GM12878 (cell line): ENCODE results near the gene ZNF385D. TPM values are rescaled to one million over a fixed set of nuclear protein-coding genes. Genes with fewer than 3 reads are reported as not detected.

Source experiments
- ATAC-seq: fragments of 200-7000 bp; cut with Tn5 transposase; 3 replicates; pipeline ENCODE4 v1.9.1; 2020; ENCODE audit warnings: mild to moderate bottlenecking, moderate library complexity
- BruUV-seq: library from RNA; stranded (reverse); fragments of 400-500 nt; replicated peaks from 2 replicates; lab custom pipeline; 2021; lab: Mats Ljungman, UMichigan
- CTCF ChIA-PET: fragments of 300-600 bp; sonication (Branson Sonifier 250); formaldehyde crosslinking; extraction: SDS; loops from one replicate; lab custom pipeline; 2021; ENCODE audit warnings: inconsistent platforms; lab: Yijun Ruan, JAX
- POLR2A ChIA-PET: fragments of 350-600 bp; formaldehyde crosslinking; extraction: SDS; loops from one replicate; lab custom pipeline; 2021; ENCODE audit warnings: inconsistent platforms; lab: Charles Lee
- RAD21 ChIA-PET: fragments of 300-600 bp; sonication (Branson Sonifier 250); formaldehyde crosslinking; loops from one replicate; lab custom pipeline; 2023; ENCODE audit warnings: antibody characterized with exemption; ENCODE audit not compliant: unreplicated experiment; lab: Charles Lee
- SMC1A ChIA-PET: fragments of 300-600 bp; sonication (Branson Sonifier 250); formaldehyde crosslinking; loops from one replicate; lab custom pipeline; 2023; ENCODE audit not compliant: unreplicated experiment, uncharacterized antibody; lab: Charles Lee
- DNase-seq: peaks from one replicate; pipeline ENCODE4 v3.0.0-alpha.2; 2011; ENCODE audit warnings: low read depth, low spot score
- FAIRE-seq: peaks from 3 replicates; lab custom pipeline; 2011; peaks lifted over from hg19 to GRCh38; lab: Jason Lieb, UNC
- H2AFZ ChIP-seq: 2 replicates; pipeline ENCODE4 v1.6.0; 2011; ENCODE audit warnings: low read depth, low read length, control low read depth; ENCODE audit not compliant: control insufficient read depth
- H3K27ac ChIP-seq: 2 replicates; pipeline ENCODE4 v1.5.1; 2011; ENCODE audit warnings: control low read depth; ENCODE audit not compliant: control insufficient read depth, insufficient read depth
- H3K27me3 ChIP-seq, 2 experiments: replicated peaks in 1 of 2; 2 replicates each; pipeline versions ENCODE4 v1.6.0 to v1.6.1; 2011; ENCODE audit warnings: low read length in 1 of 2; ENCODE audit not compliant: control insufficient read depth in 2 of 2, insufficient read depth in 2 of 2
- H3K36me3 ChIP-seq, 2 experiments: 2 replicates each; pipeline ENCODE4 v1.5.1; 2011; ENCODE audit warnings: low read length in 1 of 2; ENCODE audit not compliant: control insufficient read depth in 2 of 2, insufficient read depth in 2 of 2
- H3K4me1 ChIP-seq: 2 replicates; pipeline ENCODE4 v1.6.1; 2011; ENCODE audit warnings: mild to moderate bottlenecking, low read length, moderate library complexity, mixed read lengths; ENCODE audit not compliant: control insufficient read depth, insufficient read depth
- H3K4me2 ChIP-seq: 2 replicates; pipeline ENCODE4 v1.6.0; 2011; ENCODE audit warnings: control low read depth; ENCODE audit not compliant: control insufficient read depth, insufficient read depth
- H3K4me3 ChIP-seq: fragments of 200-600 bp; sonication (generic); 2 replicates; pipeline ENCODE4 v1.5.1; 2016
- H3K79me2 ChIP-seq: 2 replicates; pipeline ENCODE4 v1.6.0; 2011; ENCODE audit warnings: low read length; ENCODE audit not compliant: control insufficient read depth, insufficient read depth
- H3K9ac ChIP-seq: 2 replicates; pipeline ENCODE4 v1.8.0; 2011; ENCODE audit warnings: low read length, control low read depth, mixed read lengths; ENCODE audit not compliant: control insufficient read depth, insufficient read depth
- H3K9me3 ChIP-seq: replicated peaks from 3 replicates; pipeline ENCODE4 v1.5.1; 2011; ENCODE audit warnings: mild to moderate bottlenecking, low read length; ENCODE audit not compliant: control insufficient read depth, insufficient read depth
- H4K20me1 ChIP-seq: 2 replicates; pipeline ENCODE4 v1.6.0; 2011; ENCODE audit not compliant: control insufficient read depth, insufficient read depth
- GABPA ChIP-seq: IDR thresholded peaks from 2 replicates; pipeline ENCODE4 v1.6.1; 2014; ENCODE audit warnings: antibody characterized with exemption, low read depth, mild to moderate bottlenecking, inconsistent platforms
- HCFC1 ChIP-seq: fragments of 150-350 bp; IDR thresholded peaks from 2 replicates; pipeline ENCODE4 v1.6.1; 2014; ENCODE audit warnings: low read length
- HDAC2 ChIP-seq: fragments of 200-600 bp; sonication (generic); IDR thresholded peaks from 2 replicates; pipeline ENCODE4 v1.6.1; 2017
- RAD21 ChIP-seq: IDR thresholded peaks from 2 replicates; pipeline ENCODE4 v1.6.1; 2011; ENCODE audit warnings: mild to moderate bottlenecking, low read depth, low read length, moderate library complexity; ENCODE audit not compliant: insufficient read depth
- RAD51 ChIP-seq: fragments of 450-650 bp; IDR thresholded peaks from 2 replicates; pipeline ENCODE4 v1.6.1; 2016; ENCODE audit warnings: moderate library complexity, mild to moderate bottlenecking, inconsistent platforms
- TAF1 ChIP-seq: IDR thresholded peaks from 2 replicates; pipeline ENCODE4 v1.6.1; 2011; ENCODE audit warnings: mild to moderate bottlenecking, low read depth, low read length, borderline replicate concordance
- WGBS: methylation state at CpG from one replicate; pipeline ENCODE4 v1.1.6; 2016; ENCODE audit warnings: low lambda C conversion rate; ENCODE audit not compliant: insufficient replicate concordance, insufficient coverage; ENCODE audit errors: missing lambda C conversion rate; 5-methylcytosine and 5-hydroxymethylcytosine counted together
- in situ Hi-C: fragments of 300-500 bp; cut with MboI; formaldehyde crosslinking; loops from 9 replicates; pipeline ENCODE4 v1.14.3; 2018; ENCODE audit warnings: mixed read lengths
- intact Hi-C: fragments of 100-400 bp; cut with micrococcal nuclease; formaldehyde crosslinking; loops from one replicate; pipeline ENCODE4 v1.14.2; 2022; ENCODE audit not compliant: unreplicated experiment
- polyA plus RNA-seq, 11 experiments: library from polyadenylated mRNA; depleted of rRNA in 4 of 11; unstranded in 6 of 11; stranded (reverse) in 5 of 11; fragments of >200 nt; fragmentation: Nextera tagmentation in 4 of 11; fragmentation: Illumina TruSeq in 1 of 11; extraction: Ambion mirVana in 4 of 11; extraction: Trizol in 1 of 11; gene quantifications; 1 replicate in 1 of 11; 2 replicates in 10 of 11; pipeline versions ENCODE4 v1.2.1 to v1.2.3, GENCODE V29; 2011 to 2016; ENCODE audit warnings: inconsistent platforms in 2 of 11, missing spikeins in 2 of 11, low read depth in 1 of 11
- total RNA-seq, 4 experiments: library from RNA; depleted of rRNA in 3 of 4; stranded (reverse); fragments of >200 nt in 3 of 4; fragmentation: Illumina TruSeq in 1 of 4; extraction: Trizol in 1 of 4; gene quantifications; 2 replicates each; pipeline versions ENCODE4 v1.2.1 to v1.2.3, GENCODE V29; 2013 to 2021
- TF ChIP-seq, protein P1 (sequence below): fragments of 150-350 bp; IDR thresholded peaks from 2 replicates; pipeline ENCODE4 v1.6.1; 2016; ENCODE audit warnings: low read depth, low read length
- TF ChIP-seq, protein P2 (sequence below): fragments of 450-650 bp; IDR thresholded peaks from 2 replicates; pipeline ENCODE4 v1.6.1; 2017; ENCODE audit warnings: low read depth, mild to moderate bottlenecking, moderate library complexity
- TF ChIP-seq, protein P3 (sequence below): IDR thresholded peaks from 2 replicates; pipeline ENCODE4 v1.6.1; 2011; ENCODE audit warnings: borderline replicate concordance, low read depth, mild to moderate bottlenecking, moderate library complexity, mixed read lengths, low read length; ENCODE audit not compliant: insufficient read depth; ENCODE audit errors: extremely low read length

ZNF385D gene
- total and polyA plus RNA-seq, 10 of the 15 experiments (the other 5 are each of a cell fraction or from before 2014, with no cell fraction given), result 0.01 to 0.62 (median 0.18) TPM; not detected in 5

DNA sequence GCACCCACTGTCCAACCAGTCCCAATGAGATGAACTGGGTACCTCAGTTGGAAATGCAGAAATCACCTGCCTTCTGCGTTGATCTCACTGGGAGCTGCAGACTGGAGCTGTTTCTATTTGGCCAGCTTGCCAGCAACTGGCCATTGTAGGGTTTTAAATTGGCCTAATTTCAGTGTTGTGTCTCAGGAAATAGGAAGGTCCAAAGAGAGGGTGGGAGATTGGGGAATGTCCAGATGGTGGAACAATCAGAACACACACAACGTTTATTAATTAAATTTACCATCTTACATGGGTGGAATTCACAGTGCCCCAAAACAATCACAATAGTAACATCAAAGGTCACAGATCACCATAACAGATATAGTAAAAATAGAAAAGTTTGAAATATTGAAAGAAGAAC lies 189.5 kb downstream of the ZNF385D start (continued):
- TF ChIP-seq, protein P1, sequence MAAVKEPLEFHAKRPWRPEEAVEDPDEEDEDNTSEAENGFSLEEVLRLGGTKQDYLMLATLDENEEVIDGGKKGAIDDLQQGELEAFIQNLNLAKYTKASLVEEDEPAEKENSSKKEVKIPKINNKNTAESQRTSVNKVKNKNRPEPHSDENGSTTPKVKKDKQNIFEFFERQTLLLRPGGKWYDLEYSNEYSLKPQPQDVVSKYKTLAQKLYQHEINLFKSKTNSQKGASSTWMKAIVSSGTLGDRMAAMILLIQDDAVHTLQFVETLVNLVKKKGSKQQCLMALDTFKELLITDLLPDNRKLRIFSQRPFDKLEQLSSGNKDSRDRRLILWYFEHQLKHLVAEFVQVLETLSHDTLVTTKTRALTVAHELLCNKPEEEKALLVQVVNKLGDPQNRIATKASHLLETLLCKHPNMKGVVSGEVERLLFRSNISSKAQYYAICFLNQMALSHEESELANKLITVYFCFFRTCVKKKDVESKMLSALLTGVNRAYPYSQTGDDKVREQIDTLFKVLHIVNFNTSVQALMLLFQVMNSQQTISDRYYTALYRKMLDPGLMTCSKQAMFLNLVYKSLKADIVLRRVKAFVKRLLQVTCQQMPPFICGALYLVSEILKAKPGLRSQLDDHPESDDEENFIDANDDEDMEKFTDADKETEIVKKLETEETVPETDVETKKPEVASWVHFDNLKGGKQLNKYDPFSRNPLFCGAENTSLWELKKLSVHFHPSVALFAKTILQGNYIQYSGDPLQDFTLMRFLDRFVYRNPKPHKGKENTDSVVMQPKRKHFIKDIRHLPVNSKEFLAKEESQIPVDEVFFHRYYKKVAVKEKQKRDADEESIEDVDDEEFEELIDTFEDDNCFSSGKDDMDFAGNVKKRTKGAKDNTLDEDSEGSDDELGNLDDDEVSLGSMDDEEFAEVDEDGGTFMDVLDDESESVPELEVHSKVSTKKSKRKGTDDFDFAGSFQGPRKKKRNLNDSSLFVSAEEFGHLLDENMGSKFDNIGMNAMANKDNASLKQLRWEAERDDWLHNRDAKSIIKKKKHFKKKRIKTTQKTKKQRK, result no peak
- TF ChIP-seq GABPA (no peak), HDAC2 (no peak), HCFC1 (no peak), TAF1 (no peak), RAD51 (no peak)

DNA sequence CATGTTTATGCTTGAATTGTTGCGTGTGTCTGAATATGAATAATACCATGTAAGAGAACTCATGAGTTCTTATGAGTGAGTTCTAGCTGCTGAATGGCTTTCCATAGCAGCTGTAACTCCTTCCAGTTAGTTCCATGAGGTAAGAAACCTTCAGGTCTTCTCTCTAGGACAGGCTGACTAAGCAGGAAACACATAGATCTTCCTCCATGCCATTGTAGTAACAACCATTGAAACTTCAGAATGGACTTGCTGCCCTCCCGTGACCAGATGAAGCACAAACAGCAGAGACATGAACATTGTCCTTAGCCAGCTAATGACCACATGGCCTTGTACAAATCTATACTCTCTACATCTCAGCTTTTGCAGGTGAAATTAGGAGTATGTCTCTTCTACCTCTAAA lies 200.0 kb downstream of the ZNF385D start:
- Histone ChIP-seq H3K9ac (no peak overlapping the region), H3K4me3 (no peak overlapping the region), H2AFZ (no peak overlapping the region)
- DNase-seq, result no peak
- in situ Hi-C loops, result no loop called here
- WGBS, result 25% methylated on average over 2 of the region's 2 CpGs
- intact Hi-C loops, result no loop called here
- peak; percentile 4; the same call in 1 of the 2 replicates for TF ChIP-seq RAD21
- TF ChIP-seq, protein P2, sequence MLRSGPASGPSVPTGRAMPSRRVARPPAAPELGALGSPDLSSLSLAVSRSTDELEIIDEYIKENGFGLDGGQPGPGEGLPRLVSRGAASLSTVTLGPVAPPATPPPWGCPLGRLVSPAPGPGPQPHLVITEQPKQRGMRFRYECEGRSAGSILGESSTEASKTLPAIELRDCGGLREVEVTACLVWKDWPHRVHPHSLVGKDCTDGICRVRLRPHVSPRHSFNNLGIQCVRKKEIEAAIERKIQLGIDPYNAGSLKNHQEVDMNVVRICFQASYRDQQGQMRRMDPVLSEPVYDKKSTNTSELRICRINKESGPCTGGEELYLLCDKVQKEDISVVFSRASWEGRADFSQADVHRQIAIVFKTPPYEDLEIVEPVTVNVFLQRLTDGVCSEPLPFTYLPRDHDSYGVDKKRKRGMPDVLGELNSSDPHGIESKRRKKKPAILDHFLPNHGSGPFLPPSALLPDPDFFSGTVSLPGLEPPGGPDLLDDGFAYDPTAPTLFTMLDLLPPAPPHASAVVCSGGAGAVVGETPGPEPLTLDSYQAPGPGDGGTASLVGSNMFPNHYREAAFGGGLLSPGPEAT, result no peak
- TF ChIP-seq, protein P3, sequence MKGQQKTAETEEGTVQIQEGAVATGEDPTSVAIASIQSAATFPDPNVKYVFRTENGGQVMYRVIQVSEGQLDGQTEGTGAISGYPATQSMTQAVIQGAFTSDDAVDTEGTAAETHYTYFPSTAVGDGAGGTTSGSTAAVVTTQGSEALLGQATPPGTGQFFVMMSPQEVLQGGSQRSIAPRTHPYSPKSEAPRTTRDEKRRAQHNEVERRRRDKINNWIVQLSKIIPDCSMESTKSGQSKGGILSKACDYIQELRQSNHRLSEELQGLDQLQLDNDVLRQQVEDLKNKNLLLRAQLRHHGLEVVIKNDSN, result no peak
- TF ChIP-seq, all 136 proteins: peak for 1
- SMC1A ChIA-PET, result no interaction called here
- peak; percentile 63 for ATAC-seq
- Histone ChIP-seq H3K27me3 (no peaks in the 10 kb centered on the region), H4K20me1 (no peaks in the 10 kb centered on the region), H3K36me3 (no peaks in the 10 kb centered on the region), H3K79me2 (no peaks in the 10 kb centered on the region), H3K27ac (no peak overlapping the region), H3K4me1 (no peaks in the 10 kb centered on the region), H3K4me2 (no peak overlapping the region), H3K9me3 (no peaks in the 10 kb centered on the region)
- CTCF ChIA-PET, result no interaction called here
- FAIRE-seq, result no peak
- RAD21 ChIA-PET, result no interaction called here
- BruUV-seq, result no TSS peak
- POLR2A ChIA-PET, result no interaction called here
